B cell (primary cell): ENCODE measurements around the gene FLNA.

ENCODE experiments used
- CTCF ChIP-seq: fragments of 200-600 bp; IDR thresholded peaks from one replicate; pipeline ENCODE4 v1.8.0; 2022; ENCODE audit warnings: antibody characterized with exemption, mild to moderate bottlenecking
- EZH2 ChIP-seq: IDR thresholded peaks from 2 replicates; pipeline ENCODE4 v1.6.1; 2012; ENCODE audit warnings: borderline replicate concordance, low read depth, mild to moderate bottlenecking, moderate library complexity, low read length; ENCODE audit not compliant: insufficient read depth, poor library complexity, severe bottlenecking

GRCh38 chrX:154409222-154409871, 34.9 kb upstream of the FLNA start, which contains the start of gene DNASE1L1:
- TF ChIP-seq CTCF (no peak), EZH2 (no peak)
